Glutamatergic neuron (in vitro differentiated cells): ENCODE results near the gene CEP128. TPM values are rescaled to one million over a fixed set of nuclear protein-coding genes. Genes with fewer than 3 reads are reported as not detected.

Source experiments
- DNase-seq: peaks from one replicate; pipeline ENCODE4 v3.0.0; 2022
- H3K27ac Mint-ChIP-seq: one replicate; pipeline ENCODE4 v1.8.0; 2020; ENCODE audit warnings: mild to moderate bottlenecking, mixed read lengths, inconsistent platforms; ENCODE audit not compliant: unreplicated experiment
- H3K27me3 Mint-ChIP-seq: one replicate; pipeline ENCODE4 v1.8.0; 2020; ENCODE audit warnings: mild to moderate bottlenecking, moderate library complexity, mixed read lengths, inconsistent platforms; ENCODE audit not compliant: unreplicated experiment
- H3K36me3 Mint-ChIP-seq: one replicate; pipeline ENCODE4 v1.8.0; 2020; ENCODE audit warnings: mild to moderate bottlenecking, mixed read lengths, inconsistent platforms; ENCODE audit not compliant: unreplicated experiment
- H3K4me1 Mint-ChIP-seq: one replicate; pipeline ENCODE4 v1.8.0; 2020; ENCODE audit warnings: mild to moderate bottlenecking, low read depth, mixed read lengths, inconsistent platforms; ENCODE audit not compliant: unreplicated experiment
- H3K4me3 Mint-ChIP-seq: one replicate; pipeline ENCODE4 v1.8.0; 2020; ENCODE audit warnings: mild to moderate bottlenecking, mixed read lengths, inconsistent platforms; ENCODE audit not compliant: unreplicated experiment
- H3K9me3 Mint-ChIP-seq: one replicate; pipeline ENCODE4 v1.8.0; 2020; ENCODE audit warnings: mild to moderate bottlenecking, moderate library complexity, mixed read lengths, inconsistent platforms; ENCODE audit not compliant: unreplicated experiment
- CTCF ChIP-seq: fragments of 200-600 bp; sonication (generic); IDR thresholded peaks from one replicate; pipeline ENCODE4 v1.5.0; 2021; ENCODE audit not compliant: partially characterized antibody, unreplicated experiment
- total RNA-seq: library from RNA; stranded (reverse); fragmentation: NEBNext Ultra II Directional; extraction: Animal tissue kit (Norgen Biotek cat#: 25700); gene quantifications from one replicate; pipeline ENCODE4 v1.2.1, GENCODE V29; 2021; ENCODE audit not compliant: unreplicated experiment

The CEP128 gene
- total RNA-seq, 1 donor from 2014 or later = 38.5 TPM

DNA sequence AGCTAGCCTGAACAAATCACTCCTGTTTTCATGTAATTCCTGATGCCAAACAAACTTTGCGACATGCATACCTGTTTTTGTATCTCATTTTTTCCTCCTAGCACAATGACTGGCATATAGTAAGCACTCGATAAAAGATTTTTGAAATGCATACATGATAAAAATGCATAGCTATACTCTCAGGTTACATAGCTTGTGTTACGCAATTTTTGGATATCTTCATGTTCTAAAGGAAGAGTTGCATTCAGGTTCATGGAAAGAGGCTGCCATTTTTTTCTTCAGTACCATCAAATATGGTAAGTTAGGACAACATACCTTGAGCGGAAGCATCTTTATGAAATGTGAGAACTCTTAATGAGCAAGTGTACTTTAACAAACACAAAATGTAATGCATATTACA lies 445.4 kb downstream of the CEP128 start:
- H3K27ac Mint-ChIP-seq = no peak overlapping the region
- H3K4me3 Mint-ChIP-seq = no peak overlapping the region
- DNase-seq = no peak
- no peaks in the 10 kb centered on the region for H3K4me1 Mint-ChIP-seq
- no peaks in the 10 kb centered on the region for H3K36me3 Mint-ChIP-seq
- no peak for TF ChIP-seq CTCF
- no peaks in the 10 kb centered on the region for H3K9me3 Mint-ChIP-seq
- H3K27me3 Mint-ChIP-seq = no peaks in the 10 kb centered on the region

DNA sequence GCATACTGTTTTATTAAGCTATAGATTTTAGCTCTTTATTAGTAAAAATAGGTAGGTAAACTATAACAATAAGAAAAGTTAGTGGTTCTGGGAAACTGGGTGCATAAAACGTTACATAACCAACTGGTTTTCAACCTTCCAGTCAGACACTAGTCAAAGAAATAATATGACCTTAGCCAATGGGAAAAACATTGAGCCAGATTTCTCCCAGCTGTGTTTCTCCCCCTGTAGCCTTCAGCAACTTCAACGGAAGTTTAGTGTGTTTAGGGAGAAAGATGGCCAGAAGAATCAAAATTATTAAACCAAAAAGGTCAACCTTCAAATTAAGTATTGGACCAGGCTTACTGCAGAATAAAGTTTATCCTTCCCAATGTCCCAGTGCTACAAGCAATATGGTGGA lies 446.8 kb downstream of the CEP128 start:
- Mint-ChIP-seq H3K4me1 (no peaks in the 10 kb centered on the region), H3K9me3 (no peaks in the 10 kb centered on the region), H3K36me3 (no peaks in the 10 kb centered on the region), H3K27ac (no peak overlapping the region), H3K27me3 (no peaks in the 10 kb centered on the region), H3K4me3 (no peak overlapping the region)
- no peak for DNase-seq
- TF ChIP-seq CTCF = no peak

GRCh38 chr14:80493620-80494019 lies 447.9 kb downstream of the CEP128 start:
- H3K36me3 Mint-ChIP-seq = no peaks in the 10 kb centered on the region
- DNase-seq = no peak

DNA sequence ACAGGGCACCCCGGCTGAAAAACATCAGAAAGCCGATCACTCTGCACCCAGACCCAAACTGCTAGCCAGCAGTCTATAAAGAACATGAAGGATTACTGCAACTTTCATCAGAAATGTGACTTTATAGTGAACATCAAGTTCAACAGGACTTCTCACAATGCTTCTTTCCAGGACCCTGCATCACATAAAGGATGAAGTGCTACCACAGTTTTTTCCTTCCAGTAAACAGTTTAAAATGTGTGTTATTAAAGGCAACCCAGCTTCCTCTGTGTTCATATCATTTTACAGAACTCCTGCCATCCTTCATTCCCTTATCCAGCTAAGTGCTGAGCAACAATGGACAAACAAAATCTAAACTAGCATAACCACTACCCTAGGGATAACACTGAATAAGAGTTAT lies 449.9 kb downstream of the CEP128 start:
- no peaks in the 10 kb centered on the region for H3K27me3 Mint-ChIP-seq

More at GRCh38 chr14:80493620-80494019, 447.9 kb downstream of the CEP128 start:
- TF ChIP-seq CTCF = no peak
- Mint-ChIP-seq H3K9me3 (no peaks in the 10 kb centered on the region), H3K27ac (no peak overlapping the region), H3K4me3 (no peak overlapping the region), H3K27me3 (no peaks in the 10 kb centered on the region), H3K4me1 (no peaks in the 10 kb centered on the region)

DNA sequence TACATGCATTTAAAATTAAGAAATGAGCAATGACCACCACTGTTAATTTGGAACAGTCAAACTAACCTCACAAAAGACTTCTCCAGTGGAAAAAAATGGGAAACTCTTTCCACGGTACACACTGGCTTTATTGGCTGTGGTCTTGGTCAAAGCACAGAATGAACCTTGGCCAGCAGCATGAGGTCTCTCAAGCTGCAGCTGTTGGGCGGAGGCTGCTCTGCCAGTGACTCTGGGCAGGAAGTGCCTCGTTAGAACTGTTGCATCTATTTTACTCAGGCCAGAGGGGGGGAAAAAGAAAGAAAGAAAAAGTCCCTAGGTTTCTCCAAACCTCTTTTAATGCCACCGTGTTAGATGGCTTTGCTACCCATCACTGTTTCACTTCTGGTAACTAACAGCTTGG lies 450.4 kb downstream of the CEP128 start:
- H3K36me3 Mint-ChIP-seq = no peaks in the 10 kb centered on the region
- no peak overlapping the region for H3K27ac Mint-ChIP-seq
- no peaks in the 10 kb centered on the region for H3K9me3 Mint-ChIP-seq
- H3K4me1 Mint-ChIP-seq = no peaks in the 10 kb centered on the region
- TF ChIP-seq CTCF = no peak
- H3K4me3 Mint-ChIP-seq = no peak overlapping the region
- H3K27me3 Mint-ChIP-seq = no peaks in the 10 kb centered on the region
- no peak for DNase-seq

More for the DNA sequence above, 449.9 kb downstream of the CEP128 start:
- no peaks in the 10 kb centered on the region for H3K36me3 Mint-ChIP-seq
- TF ChIP-seq CTCF = no peak
- no peak overlapping the region for H3K4me3 Mint-ChIP-seq
- no peaks in the 10 kb centered on the region for H3K4me1 Mint-ChIP-seq
- no peak overlapping the region for H3K27ac Mint-ChIP-seq
- DNase-seq = no peak
- no peaks in the 10 kb centered on the region for H3K9me3 Mint-ChIP-seq
